IMR-90 (cell line): ENCODE results near the gene ABHD2. TPM values are rescaled to one million over a fixed set of nuclear protein-coding genes. Genes with fewer than 3 reads are reported as not detected.
A peak's percentile ranks its signal among the peaks of the same experiment; 100 is the strongest.

Experiments
- ATAC-seq: fragments of 200-7000 bp; cut with Tn5 transposase; 2 replicates; pipeline ENCODE4 v1.9.1; 2020; ENCODE audit warnings: low read depth, mild to moderate bottlenecking, moderate library complexity
- BruUV-seq: library from RNA; stranded (reverse); fragments of 400-500 nt; replicated peaks from 2 replicates; lab custom pipeline; 2021; lab: Mats Ljungman, UMichigan
- CTCF ChIA-PET: fragments of 300-600 bp; formaldehyde crosslinking; extraction: SDS; loops from one replicate; lab custom pipeline; 2021; ENCODE audit warnings: antibody characterized with exemption; lab: Yijun Ruan, JAX
- POLR2A ChIA-PET: fragments of 300-600 bp; sonication (Branson Sonifier 250); formaldehyde crosslinking; loops from one replicate; lab custom pipeline; 2022; ENCODE audit warnings: antibody characterized with exemption; ENCODE audit not compliant: unreplicated experiment; lab: Charles Lee
- DNase-seq: peaks from one replicate; pipeline ENCODE4 v3.0.0; 2013
- H2AFZ ChIP-seq: replicated peaks from 2 replicates; pipeline ENCODE3; 2013; ENCODE audit warnings: low read length, mild to moderate bottlenecking; ENCODE audit not compliant: poor library complexity
- H2AK5ac ChIP-seq: 2 replicates; pipeline ENCODE4 v1.6.1; 2013; ENCODE audit warnings: low read depth, low read length, inconsistent platforms
- H2AK9ac ChIP-seq: replicated peaks from 2 replicates; pipeline ENCODE3; 2013; ENCODE audit warnings: mild to moderate bottlenecking, low read depth, low read length, moderate library complexity; ENCODE audit not compliant: poor library complexity
- H2BK120ac ChIP-seq: 2 replicates; pipeline ENCODE4 v1.6.1; 2013; ENCODE audit warnings: low read depth, low read length, inconsistent platforms
- H2BK15ac ChIP-seq: 3 replicates; pipeline ENCODE4 v1.6.1; 2013; ENCODE audit warnings: low read depth, low read length, inconsistent platforms
- H2BK20ac ChIP-seq: 2 replicates; pipeline ENCODE4 v1.6.1; 2013; ENCODE audit warnings: low read depth, mild to moderate bottlenecking, inconsistent platforms, low read length, moderate library complexity
- H2BK5ac ChIP-seq: 2 replicates; pipeline ENCODE4 v1.6.1; 2013; ENCODE audit warnings: mild to moderate bottlenecking, low read depth, low read length, inconsistent platforms; ENCODE audit not compliant: poor library complexity, severe bottlenecking
- H3K14ac ChIP-seq: replicated peaks from 2 replicates; pipeline ENCODE4 v1.6.1; 2013; ENCODE audit warnings: low read depth, low read length, inconsistent platforms
- H3K18ac ChIP-seq: 2 replicates; pipeline ENCODE4 v1.6.1; 2013; ENCODE audit warnings: low read depth, low read length, control low read depth
- H3K23ac ChIP-seq: 2 replicates; pipeline ENCODE4 v1.6.1; 2013; ENCODE audit warnings: low read depth, low read length, inconsistent platforms
- H3K27ac ChIP-seq: 2 replicates; pipeline ENCODE4 v1.5.1; 2013; ENCODE audit warnings: mild to moderate bottlenecking, control low read depth, low read length; ENCODE audit not compliant: insufficient read depth
- H3K27me3 ChIP-seq: 2 replicates; pipeline ENCODE4 v1.6.1; 2013; ENCODE audit warnings: low read length; ENCODE audit not compliant: control insufficient read depth, insufficient read depth
- H3K36me3 ChIP-seq: 2 replicates; pipeline ENCODE4 v1.6.1; 2013; ENCODE audit warnings: low read length, mixed read lengths; ENCODE audit not compliant: control insufficient read depth, insufficient read depth
- H3K4ac ChIP-seq: 2 replicates; pipeline ENCODE4 v1.6.1; 2013; ENCODE audit warnings: low read depth, low read length, inconsistent platforms
- H3K4me1 ChIP-seq: 2 replicates; pipeline ENCODE4 v1.6.1; 2013; ENCODE audit warnings: low read length, mixed read lengths; ENCODE audit not compliant: control insufficient read depth, insufficient read depth
- H3K4me2 ChIP-seq: 2 replicates; pipeline ENCODE4 v1.6.1; 2013; ENCODE audit warnings: low read depth, mild to moderate bottlenecking, control low read depth, low read length, moderate library complexity
- H3K4me3 ChIP-seq: 2 replicates; pipeline ENCODE4 v1.5.1; 2013; ENCODE audit warnings: low read depth, mild to moderate bottlenecking, control low read depth, low read length, moderate library complexity; ENCODE audit not compliant: insufficient read depth
- H3K56ac ChIP-seq: 2 replicates; pipeline ENCODE4 v1.6.1; 2013; ENCODE audit warnings: low read length, inconsistent platforms; ENCODE audit not compliant: insufficient read depth; ENCODE audit errors: extremely low read depth
- H3K79me1 ChIP-seq, 2 experiments: 2 replicates each; pipeline ENCODE4 v1.6.1; 2013; ENCODE audit warnings: low read length in 2 of 2, inconsistent platforms in 1 of 2, low read depth in 1 of 2
- H3K9ac ChIP-seq: 2 replicates; pipeline ENCODE4 v1.6.1; 2013; ENCODE audit warnings: low read depth, low read length, control low read depth
- H3K9me1 ChIP-seq: 2 replicates; pipeline ENCODE4 v1.6.1; 2013; ENCODE audit warnings: low read length, inconsistent platforms; ENCODE audit not compliant: insufficient read depth
- H3K9me3 ChIP-seq: 2 replicates; pipeline ENCODE4 v1.6.1; 2013; ENCODE audit warnings: low read length; ENCODE audit not compliant: control insufficient read depth, insufficient read depth
- H4K20me1 ChIP-seq: 2 replicates; pipeline ENCODE4 v1.6.1; 2013; ENCODE audit warnings: low read length, inconsistent platforms; ENCODE audit not compliant: insufficient read depth
- H4K5ac ChIP-seq: 2 replicates; pipeline ENCODE4 v1.6.1; 2013; ENCODE audit warnings: mild to moderate bottlenecking, low read depth, low read length, control low read depth
- H4K8ac ChIP-seq, 2 experiments: 2 replicates each; pipeline ENCODE4 v1.6.1; 2013; ENCODE audit warnings: low read depth in 2 of 2, low read length in 2 of 2, control low read depth in 1 of 2, inconsistent platforms in 1 of 2
- H4K91ac ChIP-seq: 2 replicates; pipeline ENCODE4 v1.6.1; 2013; ENCODE audit warnings: low read depth, low read length, inconsistent platforms; ENCODE audit not compliant: insufficient read depth
- CEBPB ChIP-seq: IDR thresholded peaks from 2 replicates; pipeline ENCODE4 v1.6.1; 2012; ENCODE audit warnings: low read depth, low read length, improper control_type of control experiment
- CHD1 ChIP-seq: IDR thresholded peaks from 2 replicates; pipeline ENCODE4 v1.6.1; 2012; ENCODE audit warnings: low read depth, low read length, improper control_type of control experiment
- CTCF ChIP-seq: conservative IDR thresholded peaks from 2 replicates; pipeline ENCODE4 v1.5.1; 2012; ENCODE audit warnings: mild to moderate bottlenecking, low read depth, low read length, improper control_type of control experiment
- ELK1 ChIP-seq: fragments of 150-350 bp; IDR thresholded peaks from 2 replicates; pipeline ENCODE4 v1.6.1; 2016; ENCODE audit warnings: low read depth, mild to moderate bottlenecking, low read length, moderate library complexity, borderline replicate concordance
- FOS ChIP-seq: fragments of 150-350 bp; IDR thresholded peaks from 2 replicates; pipeline ENCODE4 v1.6.1; 2016; ENCODE audit warnings: low read depth, low read length
- MAFK ChIP-seq: IDR thresholded peaks from 2 replicates; pipeline ENCODE4 v1.6.1; 2012; ENCODE audit warnings: low read depth, low read length, improper control_type of control experiment
- MAZ ChIP-seq: IDR thresholded peaks from 2 replicates; pipeline ENCODE4 v1.6.1; 2012; ENCODE audit warnings: low read depth, mild to moderate bottlenecking, low read length, improper control_type of control experiment, moderate library complexity, borderline replicate concordance
- MXI1 ChIP-seq: IDR thresholded peaks from 2 replicates; pipeline ENCODE4 v1.6.1; 2012; ENCODE audit warnings: low read depth, mild to moderate bottlenecking, low read length, moderate library complexity, borderline replicate concordance
- NFE2L2 ChIP-seq: fragments of 150-350 bp; IDR thresholded peaks from 2 replicates; pipeline ENCODE4 v1.6.1; 2016; ENCODE audit warnings: low read depth, mild to moderate bottlenecking, low read length
- POLR2A ChIP-seq: IDR thresholded peaks from 2 replicates; pipeline ENCODE4 v1.6.1; 2012; ENCODE audit warnings: mild to moderate bottlenecking, low read depth, low read length
- RAD21 ChIP-seq: IDR thresholded peaks from 2 replicates; pipeline ENCODE4 v1.6.1; 2012; ENCODE audit warnings: low read length, improper control_type of control experiment
- RCOR1 ChIP-seq: IDR thresholded peaks from 2 replicates; pipeline ENCODE4 v1.6.1; 2012; ENCODE audit warnings: mild to moderate bottlenecking, low read length, improper control_type of control experiment; ENCODE audit not compliant: insufficient replicate concordance
- RFX5 ChIP-seq: IDR thresholded peaks from 2 replicates; pipeline ENCODE4 v1.8.0; 2012; ENCODE audit warnings: low read depth, mild to moderate bottlenecking, low read length, moderate library complexity
- SMC3 ChIP-seq: fragments of 150-350 bp; IDR thresholded peaks from 2 replicates; pipeline ENCODE4 v1.6.1; 2016; ENCODE audit warnings: low read depth, mild to moderate bottlenecking, antibody characterized with exemption, low read length, moderate library complexity
- WGBS, 2 experiments: methylation state at CpG; one replicate each; pipeline versions ENCODE4 v1.1.5 to v1.1.7; 2013; ENCODE audit warnings: missing lambda C conversion rate in 2 of 2; ENCODE audit not compliant: insufficient read length in 1 of 2; ENCODE audit errors: extremely low coverage in 2 of 2; 5-methylcytosine and 5-hydroxymethylcytosine counted together
- dilution Hi-C: fragments of 300-500 bp; cut with HindIII; formaldehyde crosslinking; loops from one replicate; pipeline ENCODE4 v1.14.3; 2018; ENCODE audit warnings: low sequenced_read_pairs; ENCODE audit not compliant: unreplicated experiment
- in situ Hi-C: fragments of 300-500 bp; cut with MboI; formaldehyde crosslinking; loops from 3 replicates; pipeline ENCODE4 v1.14.3; 2019; ENCODE audit warnings: low sequenced_read_pairs, inconsistent platforms, mixed read lengths
- intact Hi-C: fragments of 100-400 bp; cut with micrococcal nuclease; formaldehyde crosslinking; loops from 2 replicates; pipeline ENCODE4 v1.10.0; 2022
- polyA plus RNA-seq, 3 experiments: library from polyadenylated mRNA; depleted of rRNA; stranded (reverse); fragments of >200 nt; gene quantifications; 2 replicates each; pipeline ENCODE4 v1.2.3, GENCODE V29; 2012; ENCODE audit warnings: low replicate concordance in 1 of 3
- total RNA-seq: library from RNA; depleted of rRNA; stranded (reverse); fragments of >200 nt; gene quantifications from 2 replicates; pipeline ENCODE4 v1.2.3, GENCODE V29; 2012
- TF ChIP-seq, protein P1 (sequence below): fragments of 150-350 bp; IDR thresholded peaks from 2 replicates; pipeline ENCODE4 v1.6.1; 2017; ENCODE audit warnings: mild to moderate bottlenecking, antibody characterized with exemption, low read length, low read depth

The ABHD2 gene
- total and polyA plus RNA-seq, 2 of the 4 experiments (the other 2 are of a cell fraction), result 31.2 to 62.9 TPM

GRCh38 chr15:89136078-89136806 is 48.0 kb downstream of the ABHD2 start:
- H3K9ac ChIP-seq, result no peak overlapping the region
- TF ChIP-seq NFE2L2 (no peak), CTCF (no peak), CEBPB (no peak), POLR2A (no peak), MAZ (no peak), FOS (no peak), RFX5 (no peak), SMC3 (no peak), RCOR1 (no peak), ELK1 (no peak), MXI1 (no peak), RAD21 (no peak), MAFK (no peak), CHD1 (no peak)
- TF ChIP-seq, protein P1, sequence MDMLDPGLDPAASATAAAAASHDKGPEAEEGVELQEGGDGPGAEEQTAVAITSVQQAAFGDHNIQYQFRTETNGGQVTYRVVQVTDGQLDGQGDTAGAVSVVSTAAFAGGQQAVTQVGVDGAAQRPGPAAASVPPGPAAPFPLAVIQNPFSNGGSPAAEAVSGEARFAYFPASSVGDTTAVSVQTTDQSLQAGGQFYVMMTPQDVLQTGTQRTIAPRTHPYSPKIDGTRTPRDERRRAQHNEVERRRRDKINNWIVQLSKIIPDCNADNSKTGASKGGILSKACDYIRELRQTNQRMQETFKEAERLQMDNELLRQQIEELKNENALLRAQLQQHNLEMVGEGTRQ, result no peak
- no peaks in the 10 kb centered on the region for H3K9me3 ChIP-seq
- peaks cover 7% of the 10 kb centered on the region for H3K36me3 ChIP-seq
- H3K14ac ChIP-seq, result 0 out of 2 replicates have a peak overlapping the region, but pooled peaks have one; percentile 60
- H3K56ac ChIP-seq, result no peak overlapping the region
- dilution Hi-C loops (no loop called here), intact Hi-C loops (no loop called here), in situ Hi-C loops (no loop called here)
- H2BK20ac ChIP-seq, result no peak overlapping the region
- H2BK15ac ChIP-seq, result no peak overlapping the region
- POLR2A ChIA-PET, result no interaction called here
- H3K18ac ChIP-seq, result no peak overlapping the region
- no peaks in the 10 kb centered on the region for H3K27me3 ChIP-seq
- no peak overlapping the region for H3K4ac ChIP-seq
- peaks cover 29% of the 10 kb centered on the region for H3K4me1 ChIP-seq
- H2AK5ac ChIP-seq, result no peak overlapping the region
- no TSS peak for BruUV-seq
- H4K8ac ChIP-seq, result no peak overlapping the region
- no peak overlapping the region for H2AK9ac ChIP-seq
- H3K9me1 ChIP-seq, result peaks cover 20% of the 10 kb centered on the region
- no peak overlapping the region for H3K23ac ChIP-seq
- peaks cover 19 to 63% of the 10 kb centered on the region in 2 experiments; a peak in 3 of 4 replicates for H3K79me1 ChIP-seq
- H3K4me2 ChIP-seq, result no peak overlapping the region
- CTCF ChIA-PET, result no interaction called here
- no peak overlapping the region for H4K91ac ChIP-seq
- no peak overlapping the region for H2BK5ac ChIP-seq
- DNase-seq, result no peak
- ATAC-seq, result no peak
- H3K4me3 ChIP-seq, result no peak overlapping the region
- 100% methylated on average over 3 of the region's 12 CpGs; no CpG with 5 or more reads in 1 of the 2 experiments for WGBS, 2 experiments
- no peak overlapping the region; the same call in 1 of the 2 replicates for H4K5ac ChIP-seq
- no peak overlapping the region for H2BK120ac ChIP-seq
- no peak overlapping the region for H2AFZ ChIP-seq
- H4K20me1 ChIP-seq, result no peaks in the 10 kb centered on the region
- no peak overlapping the region for H3K27ac ChIP-seq
